ENCODE results near the gene DPM2. TPM values are rescaled to one million over a fixed set of nuclear protein-coding genes. Genes with fewer than 3 reads are reported as not detected.
A peak's percentile ranks its signal among the peaks of the same experiment; 100 is the strongest.

Gene DPM2
- total RNA-seq, 1 donor from 2014 or later: 17.7 TPM

- peaks cover 63% of the 10 kb centered on the region for H3K4me1 ChIP-seq
- H3K4me3 ChIP-seq: no peak overlapping the region
- no peaks in the 10 kb centered on the region for H3K27me3 ChIP-seq
- TF ChIP-seq POLR2AphosphoS5 (IDR thresholded peaks at IDR 0.05; ENCODE audit: insufficient read depth in 1 of 2, low read depth in 1 of 2): no peak
- TF ChIP-seq POLR2A (IDR thresholded peaks at IDR 0.05): no peak
- no peak for TF ChIP-seq CTCF (IDR thresholded peaks at IDR 0.05)
- no peaks in the 10 kb centered on the region for H3K9me3 ChIP-seq
- H3K36me3 ChIP-seq: peaks cover 0 to 16% of the 10 kb centered on the region in 2 donors
- peak overlapping the region; percentile 69 for H3K27ac ChIP-seq
- intact Hi-C loops (cut with DNase I): no loop called here
- no peak for DNase-seq (ENCODE audit: extremely low spot score in 2 of 2)
Measured at GRCh38 chr9:127947841-127948710, 10.4 kb upstream of the DPM2 start.

GRCh38 chr9:127946728-127947127 lies 9.1 kb upstream of the DPM2 start:
- no peaks in the 10 kb centered on the region for H3K27me3 ChIP-seq
- H3K27ac ChIP-seq: peak overlapping the region; percentile 69
- no peak for DNase-seq (ENCODE audit: extremely low spot score in 2 of 2)
- no peaks in the 10 kb centered on the region for H3K9me3 ChIP-seq
- intact Hi-C loops (cut with DNase I): no loop called here
- no peak for TF ChIP-seq POLR2A (IDR thresholded peaks at IDR 0.05)
- no peak for TF ChIP-seq POLR2AphosphoS5 (IDR thresholded peaks at IDR 0.05; ENCODE audit: insufficient read depth in 1 of 2, low read depth in 1 of 2)
- TF ChIP-seq CTCF (IDR thresholded peaks at IDR 0.05): no peak
- peaks cover 0 to 29% of the 10 kb centered on the region in 2 donors for H3K36me3 ChIP-seq
- no peak overlapping the region for H3K4me3 ChIP-seq
- H3K4me1 ChIP-seq: peaks cover 63% of the 10 kb centered on the region

GRCh38 chr9:127945942-127946341 lies 8.3 kb upstream of the DPM2 start:
- intact Hi-C loops (cut with DNase I): no loop called here
- peaks cover 59% of the 10 kb centered on the region for H3K4me1 ChIP-seq
- H3K27ac ChIP-seq: peak overlapping the region; percentile 69
- no peaks in the 10 kb centered on the region for H3K9me3 ChIP-seq
- TF ChIP-seq POLR2AphosphoS5 (IDR thresholded peaks at IDR 0.05; ENCODE audit: insufficient read depth in 1 of 2, low read depth in 1 of 2) (no peak), POLR2A (IDR thresholded peaks at IDR 0.05) (no peak), CTCF (IDR thresholded peaks at IDR 0.05) (no peak)
- no peaks in the 10 kb centered on the region for H3K27me3 ChIP-seq
- peaks cover 0 to 32% of the 10 kb centered on the region in 2 donors for H3K36me3 ChIP-seq
- no peak overlapping the region for H3K4me3 ChIP-seq
- no peak for DNase-seq (ENCODE audit: extremely low spot score in 2 of 2)

GRCh38 chr9:127945338-127945737 lies 7.7 kb upstream of the DPM2 start:
- peak overlapping the region; percentile 69 for H3K27ac ChIP-seq
- peaks cover 0 to 32% of the 10 kb centered on the region in 2 donors for H3K36me3 ChIP-seq

More at GRCh38 chr9:127945338-127945737, 7.7 kb upstream of the DPM2 start:
- Histone ChIP-seq H3K27me3 (no peaks in the 10 kb centered on the region), H3K9me3 (no peaks in the 10 kb centered on the region), H3K4me3 (no peak overlapping the region), H3K4me1 (peaks cover 53% of the 10 kb centered on the region)
- no peak for TF ChIP-seq CTCF (IDR thresholded peaks at IDR 0.05)
- no peak for TF ChIP-seq POLR2AphosphoS5 (IDR thresholded peaks at IDR 0.05; ENCODE audit: insufficient read depth in 1 of 2, low read depth in 1 of 2)
- TF ChIP-seq POLR2A (IDR thresholded peaks at IDR 0.05): no peak
- intact Hi-C loops (cut with DNase I): no loop called here
- DNase-seq (ENCODE audit: extremely low spot score in 2 of 2): no peak
